HG03196 (cell line): ENCODE results near the gene RCAN3.

Source experiments
- ATAC-seq: cut with Tn5 transposase; IDR thresholded peaks from one replicate; pipeline ENCODE4 v1.9.1; 2021; ENCODE audit not compliant: unreplicated experiment

RCAN3 gene

GRCh38 chr1:24572301-24572700, 69.7 kb downstream of the RCAN3 start:
- no peak for ATAC-seq

- no peak for ATAC-seq
Measured at GRCh38 chr1:24575905-24576587, 73.4 kb downstream of the RCAN3 start.

DNA sequence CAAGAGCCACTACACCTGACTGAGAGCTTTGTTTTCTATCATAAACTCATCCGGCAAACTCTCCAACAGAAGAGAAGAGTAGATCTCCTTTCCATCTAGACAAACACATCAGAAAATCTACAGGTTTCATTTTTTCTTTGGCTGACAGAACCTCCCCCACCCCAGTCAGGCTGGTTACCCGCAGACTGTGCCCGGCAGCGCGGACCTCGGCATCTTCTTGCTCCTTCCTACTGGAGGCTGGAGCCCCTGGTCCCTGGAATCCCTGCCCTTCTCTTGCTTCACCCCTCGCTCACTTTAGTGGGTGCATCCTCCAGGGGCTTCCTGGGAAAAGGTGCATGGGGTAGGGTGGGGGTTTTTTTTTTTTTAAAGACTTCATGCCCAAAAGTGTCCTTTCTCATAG, 76.2 kb downstream of the RCAN3 start:
- ATAC-seq = no peak

- no peak for ATAC-seq
Measured at GRCh38 chr1:24580756-24581155, 78.1 kb downstream of the RCAN3 start.

DNA sequence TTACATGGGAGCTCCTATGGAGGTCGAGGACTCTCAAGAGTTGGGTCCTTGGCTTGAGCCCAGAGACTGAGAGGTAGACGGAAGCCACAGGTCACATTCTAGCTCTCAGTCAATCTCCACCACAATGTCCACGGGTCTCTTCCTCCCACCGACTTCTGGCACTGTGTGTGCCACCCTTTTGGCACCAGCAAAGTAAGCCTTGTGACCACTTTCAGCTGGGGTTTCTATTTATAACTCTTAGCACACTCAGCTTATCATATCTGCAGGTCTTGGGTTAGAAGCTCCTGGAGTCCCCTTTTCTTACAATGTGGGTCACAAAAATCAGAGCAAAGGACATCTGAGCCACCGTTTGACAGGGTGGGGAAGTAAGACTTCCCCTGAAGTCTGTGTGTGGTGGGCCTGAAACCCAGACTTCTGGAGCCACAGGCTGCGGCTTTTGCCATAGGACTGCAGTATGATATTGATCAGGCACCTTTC, 81.6 kb downstream of the RCAN3 start:
- no peak for ATAC-seq

DNA sequence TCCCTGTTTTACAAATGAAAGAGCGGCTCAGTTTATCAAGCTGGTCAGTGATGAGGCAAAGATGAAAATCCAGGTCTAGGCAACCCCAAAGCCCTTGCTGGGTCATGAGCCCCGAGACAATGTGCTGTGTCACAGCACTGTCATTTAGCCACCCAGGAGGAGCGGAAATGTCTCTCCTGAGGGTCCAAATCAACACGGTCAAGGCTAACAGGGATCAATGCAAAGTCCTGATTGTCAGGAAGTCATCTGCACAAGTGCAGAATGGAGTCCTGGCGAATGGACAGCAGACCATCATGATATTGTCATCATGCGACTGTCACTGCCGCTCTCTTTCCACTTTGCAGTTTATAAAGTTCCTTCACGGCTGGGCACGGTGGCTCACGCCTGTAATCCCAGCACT, 83.5 kb downstream of the RCAN3 start:
- ATAC-seq = no peak

GRCh38 chr1:24586970-24587820, 84.6 kb downstream of the RCAN3 start:
- no peak for ATAC-seq

- no peak for ATAC-seq
Measured at GRCh38 chr1:24588573-24588972, 85.9 kb downstream of the RCAN3 start.

- ATAC-seq = no peak
Measured at GRCh38 chr1:24589200-24589599, 86.6 kb downstream of the RCAN3 start.
